AG09309 (cell line): Measurements from ENCODE around the gene ZBTB8OS.
"Not testable (repeated sequence)": the region's sequence is repeated elsewhere in the genome, so short reads cannot be mapped to it uniquely, and the experiment has no call there.

Source experiments
- DNase-seq: peaks from one replicate; pipeline ENCODE4 v3.0.0-alpha.2; 2010; ENCODE audit warnings: low read depth
- H3K4me3 ChIP-seq: 2 replicates; pipeline ENCODE4 v1.5.1; 2011; ENCODE audit warnings: mild to moderate bottlenecking, low read depth, low read length, moderate library complexity; ENCODE audit not compliant: control insufficient read depth
- TF ChIP-seq, protein P1 (sequence below): IDR thresholded peaks from 2 replicates; pipeline ENCODE4 v1.5.1; 2011; ENCODE audit warnings: mild to moderate bottlenecking, low read depth, low read length, inconsistent platforms; ENCODE audit not compliant: insufficient read depth, control insufficient read depth; ENCODE audit errors: missing control alignments

Gene ZBTB8OS

DNA sequence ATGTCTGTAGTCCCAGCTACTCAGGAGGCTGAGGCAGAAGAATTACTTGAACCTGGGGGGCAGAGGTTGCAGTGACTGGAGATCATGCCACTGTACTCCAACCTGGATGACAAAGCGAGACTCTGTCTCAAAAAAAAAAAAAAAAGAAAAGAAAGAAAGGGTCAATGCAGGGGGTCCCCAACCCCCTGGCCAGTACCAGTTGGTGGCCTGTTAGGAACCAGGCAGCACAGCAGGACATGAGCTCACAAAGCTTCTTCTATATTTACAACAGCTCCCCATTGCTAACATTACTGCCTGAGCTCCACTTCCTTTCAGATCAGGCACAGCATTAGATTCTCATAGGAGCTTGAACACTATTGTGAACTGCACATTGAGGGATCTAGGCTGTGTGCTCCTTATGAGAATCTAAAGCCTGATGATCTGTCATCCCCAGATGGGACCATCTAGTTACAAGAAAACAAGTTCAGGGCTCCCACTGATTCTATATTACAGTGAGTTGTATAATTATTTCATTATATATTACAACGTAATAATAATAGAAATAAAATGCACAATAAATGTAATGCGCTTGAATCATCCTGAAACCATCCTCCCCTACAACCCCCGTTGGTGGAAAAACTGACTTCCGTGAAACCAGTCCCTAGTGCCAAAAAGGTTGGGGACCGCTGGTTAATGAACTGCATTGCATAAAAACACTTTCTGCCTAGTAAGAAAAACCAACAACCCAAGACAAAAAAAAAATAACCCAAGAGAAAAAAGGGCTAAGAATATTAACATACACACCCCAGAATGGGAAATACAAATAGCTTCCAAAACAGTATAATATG lies 2.8 kb downstream of the ZBTB8OS start:
- no peak overlapping the region for H3K4me3 ChIP-seq
- DNase-seq = no peak
- TF ChIP-seq, protein P1, sequence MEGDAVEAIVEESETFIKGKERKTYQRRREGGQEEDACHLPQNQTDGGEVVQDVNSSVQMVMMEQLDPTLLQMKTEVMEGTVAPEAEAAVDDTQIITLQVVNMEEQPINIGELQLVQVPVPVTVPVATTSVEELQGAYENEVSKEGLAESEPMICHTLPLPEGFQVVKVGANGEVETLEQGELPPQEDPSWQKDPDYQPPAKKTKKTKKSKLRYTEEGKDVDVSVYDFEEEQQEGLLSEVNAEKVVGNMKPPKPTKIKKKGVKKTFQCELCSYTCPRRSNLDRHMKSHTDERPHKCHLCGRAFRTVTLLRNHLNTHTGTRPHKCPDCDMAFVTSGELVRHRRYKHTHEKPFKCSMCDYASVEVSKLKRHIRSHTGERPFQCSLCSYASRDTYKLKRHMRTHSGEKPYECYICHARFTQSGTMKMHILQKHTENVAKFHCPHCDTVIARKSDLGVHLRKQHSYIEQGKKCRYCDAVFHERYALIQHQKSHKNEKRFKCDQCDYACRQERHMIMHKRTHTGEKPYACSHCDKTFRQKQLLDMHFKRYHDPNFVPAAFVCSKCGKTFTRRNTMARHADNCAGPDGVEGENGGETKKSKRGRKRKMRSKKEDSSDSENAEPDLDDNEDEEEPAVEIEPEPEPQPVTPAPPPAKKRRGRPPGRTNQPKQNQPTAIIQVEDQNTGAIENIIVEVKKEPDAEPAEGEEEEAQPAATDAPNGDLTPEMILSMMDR = no peak

DNA sequence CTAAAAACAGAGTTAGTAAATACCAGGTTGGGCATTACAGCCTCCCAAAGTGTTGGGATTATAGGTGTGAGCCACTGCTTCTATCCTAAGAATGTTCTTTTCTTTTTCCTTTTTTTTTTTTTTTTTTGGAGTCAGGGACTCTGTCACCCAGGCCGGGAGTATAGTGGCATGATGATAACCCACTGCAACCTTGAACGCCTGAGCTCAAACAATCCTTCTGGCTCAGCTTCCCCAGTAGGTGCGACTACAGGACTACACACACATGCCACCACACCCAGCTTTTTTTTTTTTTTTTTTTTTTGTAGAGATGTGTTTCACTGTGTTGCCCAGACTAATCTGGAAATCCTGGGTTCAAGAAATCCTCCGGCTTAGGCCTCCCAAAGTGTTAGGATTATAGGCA lies 5.9 kb downstream of the ZBTB8OS start:
- no peak overlapping the region for H3K4me3 ChIP-seq
- no peak for DNase-seq
- TF ChIP-seq, protein P1 = no peak

- H3K4me3 ChIP-seq = not testable (repeated sequence)
Measured at GRCh38 chr1:32642292-32642827, 8.0 kb downstream of the ZBTB8OS start.

DNA sequence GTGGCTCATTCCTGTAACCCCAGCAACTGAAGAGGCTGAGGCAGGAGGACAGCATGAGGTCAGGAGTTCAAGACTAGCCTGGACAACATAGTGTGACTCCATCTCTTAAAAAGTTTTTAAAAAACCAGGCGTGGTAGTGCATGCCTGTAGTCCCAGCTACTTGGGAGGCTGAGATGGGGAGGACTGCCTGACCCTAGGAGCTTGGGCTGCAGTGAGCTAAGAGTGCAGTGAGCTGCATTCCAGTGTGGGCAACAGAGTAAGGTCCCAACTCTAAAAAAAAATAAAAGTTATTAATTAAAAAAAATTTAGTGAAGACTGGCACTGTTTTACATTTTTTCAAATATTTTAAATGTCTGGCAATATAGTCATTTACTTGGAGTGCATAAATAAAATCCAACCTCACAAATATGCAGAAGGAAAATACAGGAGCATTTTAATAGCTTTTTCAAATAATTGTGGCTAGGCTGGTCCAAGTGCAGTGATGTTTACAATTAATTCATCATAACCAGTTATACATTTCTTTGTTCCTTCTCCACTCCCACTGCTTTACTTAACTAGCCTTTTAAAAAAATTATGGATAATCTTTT lies 10.8 kb downstream of the ZBTB8OS start:
- TF ChIP-seq, protein P1 = no peak
- DNase-seq = peak; percentile 25
- H3K4me3 ChIP-seq = no peak overlapping the region

More at GRCh38 chr1:32642292-32642827, 8.0 kb downstream of the ZBTB8OS start:
- DNase-seq = not testable (repeated sequence)

DNA sequence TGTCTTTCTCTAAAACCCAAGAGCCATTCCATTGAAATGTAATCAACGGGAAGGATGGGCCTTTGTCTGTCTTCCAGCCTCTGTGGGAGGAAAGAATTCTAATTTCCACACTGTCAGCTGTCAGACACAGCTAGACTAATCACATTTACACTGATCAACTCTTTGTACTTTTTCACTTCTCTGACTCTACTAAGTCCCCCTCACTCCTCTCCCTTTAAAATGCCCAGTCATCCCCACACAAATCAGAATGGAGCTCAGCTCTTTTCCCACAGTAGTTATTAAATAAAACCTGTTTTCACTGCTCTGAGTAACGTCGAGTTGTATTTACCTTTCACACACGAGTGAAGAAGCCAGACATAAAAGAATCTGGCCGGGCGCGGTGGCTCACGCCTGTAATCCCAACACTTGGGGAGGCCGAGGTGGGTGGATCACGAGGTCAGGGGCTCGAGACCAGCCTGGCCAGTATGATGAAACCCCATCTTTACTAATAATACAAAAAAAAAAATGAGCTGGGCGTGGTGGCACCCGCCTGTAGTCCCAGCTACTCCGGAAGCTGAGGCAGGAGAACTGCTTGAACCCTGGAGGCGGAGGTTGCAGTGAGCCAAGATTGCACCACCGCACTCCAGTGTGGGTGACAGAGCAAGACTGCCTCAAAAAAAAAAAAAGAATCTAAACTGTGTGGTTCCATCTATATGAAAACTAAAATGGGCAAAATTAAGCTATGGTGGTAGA lies 13.3 kb downstream of the ZBTB8OS start:
- no peak overlapping the region for H3K4me3 ChIP-seq
- no peak for DNase-seq
- TF ChIP-seq, protein P1 = no peak

DNA sequence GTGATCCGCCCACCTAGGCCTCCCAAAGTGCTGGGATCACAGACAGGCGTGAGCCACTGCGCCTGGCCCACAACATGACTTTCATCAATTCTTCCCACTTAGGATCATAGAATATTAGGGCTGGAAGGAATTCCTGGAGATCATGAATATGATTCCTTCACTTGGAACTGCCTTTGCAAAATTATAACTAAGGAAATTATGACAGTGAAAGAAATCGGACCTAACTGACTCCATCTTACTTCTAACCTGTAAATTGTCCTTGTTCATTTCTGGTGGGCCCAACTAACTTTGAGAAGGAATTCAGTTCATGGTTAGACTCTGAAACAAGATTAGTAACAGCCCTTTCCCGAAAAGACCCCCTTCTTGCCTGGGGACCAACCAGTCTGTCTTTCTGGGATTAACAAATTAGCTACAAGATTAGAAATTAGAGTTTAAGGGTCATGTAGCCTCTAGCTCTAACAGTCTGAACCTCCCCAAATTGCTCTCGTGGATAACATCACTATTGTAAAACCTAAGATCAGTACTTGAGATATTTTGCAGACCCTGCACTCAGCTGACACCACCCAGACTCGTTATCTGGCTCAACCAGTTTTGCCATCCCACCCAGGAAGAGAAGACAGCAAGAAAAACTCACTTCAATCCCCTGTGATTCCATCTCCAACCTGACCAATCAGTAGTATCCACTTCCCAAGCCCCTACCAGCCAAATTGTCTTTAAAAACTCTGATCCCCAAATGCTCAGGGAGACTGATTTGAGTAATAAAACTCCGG lies 14.7 kb downstream of the ZBTB8OS start:
- H3K4me3 ChIP-seq = no peak overlapping the region
- TF ChIP-seq, protein P1 = no peak
- no peak for DNase-seq
